NCI-H187 treated with DMSO at 0.1 percent for 48 hours (cell line): ENCODE measurements around the gene GSG1L.
"Not testable (repeated sequence)": the region's sequence is repeated elsewhere in the genome, so short reads cannot be mapped to it uniquely, and the experiment has no call there.

Source experiments
- DNase-seq: peaks from one replicate; lab custom pipeline; 2025; lab: John Stamatoyannopoulos, UW

Gene GSG1L

DNA sequence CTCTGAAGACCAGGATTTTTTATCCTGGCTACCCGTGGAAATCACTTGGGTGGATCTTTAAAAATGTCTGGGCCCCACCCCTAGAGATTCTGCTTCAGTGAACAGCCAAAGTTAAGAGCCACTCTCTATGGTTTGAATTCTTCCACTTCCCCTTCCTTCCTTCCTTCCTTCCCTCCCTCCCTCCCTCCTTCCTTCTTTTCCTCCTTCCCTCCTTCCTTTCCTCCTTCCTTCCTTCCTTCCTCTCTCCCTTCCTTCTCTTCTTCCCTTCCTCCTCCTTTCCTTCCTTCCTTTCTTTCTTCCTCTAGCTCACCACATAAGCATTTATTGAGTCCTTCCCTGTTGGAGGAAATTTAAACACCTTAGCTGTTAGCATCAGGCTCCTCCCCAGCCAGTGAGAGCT lies 310.0 kb downstream of the GSG1L start:
- DNase-seq: no peak

DNA sequence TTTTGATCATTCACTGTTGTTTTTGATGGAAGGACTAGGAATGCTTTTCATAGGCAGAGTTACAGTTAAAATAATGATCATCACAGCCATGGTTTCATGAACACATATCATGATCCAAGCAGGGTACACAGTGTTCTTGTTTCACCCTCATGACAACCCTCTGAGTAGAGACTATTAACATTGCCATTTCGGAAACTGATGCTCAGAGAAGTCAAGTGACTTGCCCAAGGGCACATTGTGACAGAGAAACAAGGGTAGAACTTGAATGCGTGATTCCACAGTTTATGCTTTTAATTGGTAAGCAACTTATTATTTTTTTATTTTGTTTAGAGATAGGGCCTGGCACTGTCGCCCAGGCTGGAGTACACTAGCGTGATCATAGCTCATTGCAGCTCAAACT lies 311.3 kb downstream of the GSG1L start:
- no peak for DNase-seq

DNA sequence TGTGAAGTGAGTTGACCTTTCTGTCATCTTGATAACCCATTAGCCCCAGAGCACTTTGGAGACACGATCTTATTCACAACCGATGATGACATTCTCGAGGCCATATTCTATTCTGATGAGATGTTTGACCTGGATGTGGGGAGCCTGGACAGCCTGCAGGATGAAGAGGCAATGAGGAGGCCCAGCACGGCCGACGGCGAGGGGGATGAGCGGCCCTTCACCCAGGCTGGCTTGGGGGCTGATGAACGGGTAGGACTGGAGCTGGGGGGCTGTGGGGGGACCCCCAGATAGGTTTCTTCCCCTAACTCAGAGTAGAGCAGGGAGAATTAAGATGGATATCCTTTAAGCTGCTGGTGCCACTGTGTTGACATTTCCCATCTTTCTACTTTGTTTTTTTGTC lies 311.8 kb downstream of the GSG1L start:
- DNase-seq: no peak

DNA sequence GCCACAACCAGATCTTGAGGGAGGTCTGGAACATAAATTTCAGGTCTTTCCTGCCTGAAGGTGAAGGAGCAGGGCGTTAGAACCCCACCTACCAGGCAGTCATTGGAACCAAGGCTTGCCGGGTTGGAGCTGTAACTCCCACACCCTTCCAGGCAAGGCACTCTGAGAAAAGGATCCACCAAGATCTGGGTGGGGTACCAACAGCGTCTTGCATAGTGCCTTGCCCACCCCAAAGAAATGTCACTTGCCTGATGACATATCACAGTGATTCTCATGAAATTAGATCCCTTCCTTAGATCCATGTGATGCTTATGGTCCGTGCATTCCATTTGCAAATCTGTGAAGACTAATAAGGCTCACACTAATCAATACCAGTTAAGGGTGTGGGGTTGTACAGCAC lies 312.3 kb downstream of the GSG1L start:
- no peak for DNase-seq

DNA sequence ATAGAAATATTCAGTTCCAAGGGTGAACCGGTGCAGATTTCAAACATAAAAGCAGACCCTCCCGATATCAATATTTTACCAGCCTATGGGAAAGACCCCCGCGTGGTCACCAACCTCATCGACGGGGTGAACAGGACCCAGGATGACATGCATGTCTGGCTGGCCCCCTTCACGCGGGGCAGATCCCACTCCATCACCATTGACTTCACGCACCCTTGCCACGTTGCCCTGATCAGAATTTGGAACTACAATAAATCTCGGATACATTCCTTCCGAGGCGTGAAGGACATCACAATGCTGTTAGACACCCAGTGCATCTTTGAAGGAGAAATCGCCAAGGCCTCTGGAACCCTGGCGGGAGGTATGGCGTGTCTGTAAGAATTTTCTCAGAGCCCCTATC lies 313.6 kb downstream of the GSG1L start:
- DNase-seq: no peak

DNA sequence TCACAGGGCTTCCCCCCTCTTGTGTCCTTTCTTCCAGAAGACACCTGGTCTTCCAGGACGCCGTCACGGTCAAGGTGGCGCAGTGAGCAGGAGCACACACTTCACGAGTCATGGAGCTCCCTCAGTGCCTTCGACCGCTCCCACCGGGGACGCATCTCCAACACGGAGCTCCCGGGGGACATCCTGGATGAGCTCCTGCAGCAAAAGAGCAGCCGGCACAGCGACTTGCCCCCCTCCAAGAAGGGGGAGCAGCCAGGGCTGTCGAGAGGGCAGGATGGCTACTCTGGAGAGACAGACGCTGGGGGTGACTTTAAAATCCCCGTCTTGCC lies 314.0 kb downstream of the GSG1L start:
- DNase-seq: no peak

DNA sequence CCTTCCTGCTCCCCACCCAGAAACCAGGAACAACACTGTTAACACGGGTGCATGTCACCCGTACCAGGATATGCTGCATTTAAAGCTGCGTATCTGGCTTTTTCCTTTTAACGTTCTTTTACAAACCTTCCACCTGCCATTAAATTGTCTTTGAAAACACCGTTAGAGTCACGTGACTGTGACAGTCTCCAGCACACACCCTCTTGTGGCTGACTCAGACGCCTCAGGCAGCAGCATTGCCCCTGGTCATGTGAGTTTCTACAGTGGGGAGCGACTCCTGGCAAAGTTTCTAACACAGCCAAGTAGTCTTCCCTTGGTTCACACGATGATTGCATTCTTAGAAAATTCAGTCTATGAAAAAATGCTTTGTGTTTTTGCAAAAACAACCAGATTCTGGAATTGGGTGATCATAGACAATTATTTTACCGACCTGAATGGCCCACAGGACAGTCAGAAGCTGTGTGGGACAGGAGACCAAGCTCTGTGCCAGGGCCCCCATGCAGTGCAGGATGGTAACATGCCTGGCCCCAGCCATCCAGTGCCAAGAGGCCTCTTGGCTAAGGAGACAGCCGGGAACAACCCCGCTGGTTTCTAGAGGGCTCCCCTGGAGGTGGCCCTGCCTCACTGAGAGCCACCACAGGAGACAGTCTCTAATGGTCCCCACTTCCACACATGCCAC lies 314.5 kb downstream of the GSG1L start:
- peak; percentile 33 for DNase-seq

DNA sequence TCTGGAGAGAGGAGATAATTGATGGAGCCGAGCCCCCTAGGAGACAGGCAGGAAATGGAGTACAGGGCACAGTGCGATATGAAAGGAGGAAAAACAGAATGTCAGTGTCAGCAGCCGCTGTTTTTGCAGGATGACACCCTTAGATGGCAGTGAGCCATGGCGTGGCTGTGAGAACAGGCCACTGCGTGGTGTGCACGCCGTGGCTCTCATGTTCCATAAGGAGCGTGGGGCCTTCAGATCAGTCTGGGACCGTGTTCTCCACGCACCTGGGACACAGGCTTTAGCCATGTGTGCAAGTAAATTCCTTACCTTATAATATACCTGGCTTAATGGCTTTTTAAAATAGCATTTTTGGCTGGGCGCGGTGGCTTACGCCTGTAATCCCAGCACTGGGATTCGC lies 315.6 kb downstream of the GSG1L start:
- DNase-seq: no peak

DNA sequence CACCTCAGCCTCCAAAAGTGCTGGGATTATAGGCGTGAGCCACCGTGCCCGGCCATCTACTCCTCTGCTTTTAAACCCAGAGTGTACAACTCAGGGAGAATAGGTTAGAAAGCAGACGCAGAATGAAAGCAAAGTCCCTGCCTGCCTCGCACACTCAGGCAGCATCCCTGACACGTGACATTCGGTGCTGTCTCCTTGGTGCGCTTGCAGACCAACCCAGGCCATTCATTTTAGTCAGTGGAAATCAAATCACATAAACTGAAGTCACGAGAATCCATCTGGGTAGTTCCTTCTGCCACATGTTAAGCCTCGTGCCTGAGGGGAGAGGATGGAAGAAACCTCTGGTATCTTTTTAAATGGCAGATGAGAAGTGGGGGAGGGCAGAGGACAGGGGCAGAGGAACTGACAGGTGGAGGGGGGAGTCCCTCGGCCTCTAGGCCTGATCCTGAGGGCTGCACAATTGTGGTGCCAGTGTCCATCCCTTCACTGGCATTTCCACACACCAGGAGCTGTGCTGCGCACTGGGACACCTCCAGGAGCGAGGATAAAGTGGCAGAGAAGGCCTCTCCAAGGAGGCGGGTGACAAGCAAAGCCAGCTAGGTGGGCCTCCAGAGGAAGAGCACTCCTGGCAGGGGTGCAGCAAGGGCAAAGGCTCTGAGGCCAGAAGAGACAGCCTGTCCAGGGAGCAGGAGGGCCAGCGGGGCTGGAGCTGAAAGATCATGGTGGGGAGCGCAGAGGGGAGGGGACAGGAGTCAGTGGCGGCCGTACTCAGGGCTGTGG lies 317.2 kb downstream of the GSG1L start:
- DNase-seq: no peak

DNA sequence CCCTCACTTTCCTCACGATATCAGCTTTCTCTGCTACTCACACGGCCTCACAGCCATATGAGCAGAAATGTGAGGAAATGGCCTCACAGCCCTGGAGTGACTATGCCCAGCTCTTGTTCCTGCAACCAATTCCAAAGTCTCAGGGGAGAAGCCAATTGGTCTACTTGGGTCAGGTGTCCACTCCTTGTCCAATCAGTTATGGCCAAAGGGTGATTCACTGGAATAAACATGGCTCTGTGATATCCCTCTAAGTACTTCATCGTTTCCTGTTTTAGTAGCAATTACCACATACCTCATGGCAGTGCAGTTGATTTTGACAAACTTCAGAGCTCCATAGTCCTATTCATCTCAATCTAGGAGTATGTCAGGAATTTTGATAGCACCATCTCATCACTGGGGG lies 318.2 kb downstream of the GSG1L start:
- no peak for DNase-seq

DNA sequence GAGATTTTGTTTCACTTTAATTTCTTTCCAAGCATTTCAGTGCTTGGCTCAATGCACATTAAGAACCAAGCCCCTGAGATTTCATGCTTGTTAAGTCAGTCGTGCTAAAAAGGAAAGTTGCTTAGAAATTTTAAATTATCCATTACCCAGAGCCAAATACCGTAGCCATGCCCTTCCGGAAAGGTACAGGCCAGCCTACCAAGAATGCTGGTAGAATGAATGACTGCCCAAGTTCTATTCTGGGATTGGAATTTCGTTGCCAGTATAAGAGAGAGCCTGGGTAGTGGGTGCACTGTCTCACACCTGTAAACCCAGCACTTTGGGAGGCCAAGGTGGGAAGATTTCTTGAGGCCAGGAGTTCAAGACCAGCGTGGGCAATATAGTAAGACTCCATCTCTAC lies 319.6 kb downstream of the GSG1L start:
- DNase-seq: no peak

DNA sequence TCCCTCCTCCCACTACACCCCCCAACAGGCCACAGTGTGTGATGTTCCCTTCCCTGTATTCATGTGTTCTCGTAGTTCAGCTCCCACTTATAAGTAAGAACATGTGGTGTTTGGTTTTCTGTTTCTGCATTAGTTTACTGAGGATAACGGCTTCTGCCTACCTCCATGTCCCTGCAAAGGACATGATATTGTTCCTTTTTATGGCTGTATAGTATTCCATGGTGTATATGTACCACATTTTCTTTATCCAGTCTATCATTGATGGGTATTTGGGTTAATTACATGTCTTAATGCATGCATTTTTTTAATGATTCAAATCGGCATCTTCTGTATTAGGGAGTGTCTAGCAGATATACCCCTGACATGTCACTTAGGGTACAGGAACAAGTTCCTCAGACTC lies 320.5 kb downstream of the GSG1L start:
- DNase-seq: not testable (repeated sequence)

DNA sequence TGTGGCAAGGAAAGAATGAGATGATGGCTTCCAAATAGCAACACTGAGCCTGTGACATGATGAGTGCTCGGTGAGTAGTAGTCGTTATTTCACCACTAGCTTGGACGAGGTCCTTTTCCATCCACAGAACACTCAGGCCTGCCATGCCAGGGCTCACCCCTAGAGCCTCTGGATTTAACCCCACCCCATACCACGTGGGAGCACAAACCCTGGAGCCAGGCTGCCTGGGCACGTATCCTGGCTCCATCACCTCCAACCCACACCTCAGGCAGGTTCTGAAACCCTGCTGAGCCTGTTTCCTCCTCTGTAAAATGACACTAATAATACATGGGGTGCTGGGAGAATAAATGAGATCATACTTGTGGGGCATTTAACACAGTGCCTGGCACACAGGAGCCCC lies 321.2 kb downstream of the GSG1L start:
- no peak for DNase-seq

DNA sequence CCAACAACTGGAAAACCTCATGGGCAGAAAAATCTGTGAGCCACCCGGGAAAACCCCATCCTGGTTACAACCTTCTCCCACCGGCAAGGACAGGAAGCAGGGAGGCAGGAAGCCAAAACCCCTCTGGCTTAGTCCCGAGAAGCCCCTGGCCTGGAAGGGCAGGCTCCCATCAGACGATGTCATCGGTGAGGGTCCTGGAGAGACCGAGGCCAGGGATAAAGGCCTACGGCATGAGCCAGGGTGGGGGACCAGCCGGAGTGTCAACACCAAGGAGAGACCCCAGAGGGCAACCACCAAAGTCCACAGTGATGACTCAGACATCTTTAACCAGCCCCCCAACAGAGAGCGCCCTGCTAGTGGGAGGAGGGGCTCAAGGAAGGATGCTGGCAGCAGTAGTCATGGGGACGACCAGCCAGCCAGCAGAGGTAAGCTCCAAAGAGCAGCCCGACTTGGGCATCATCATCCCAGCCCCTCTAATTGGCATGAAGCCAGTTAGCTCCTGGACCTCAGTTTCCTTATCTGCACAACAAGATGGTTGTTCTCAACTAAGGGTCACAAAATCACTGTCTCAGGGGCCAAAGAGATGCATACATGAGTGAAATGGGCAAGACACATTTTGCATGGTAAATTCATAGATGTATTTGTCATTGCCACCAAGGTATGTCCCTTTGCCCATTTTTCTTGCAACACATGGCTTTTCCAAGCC lies 322.9 kb downstream of the GSG1L start:
- DNase-seq: no peak

DNA sequence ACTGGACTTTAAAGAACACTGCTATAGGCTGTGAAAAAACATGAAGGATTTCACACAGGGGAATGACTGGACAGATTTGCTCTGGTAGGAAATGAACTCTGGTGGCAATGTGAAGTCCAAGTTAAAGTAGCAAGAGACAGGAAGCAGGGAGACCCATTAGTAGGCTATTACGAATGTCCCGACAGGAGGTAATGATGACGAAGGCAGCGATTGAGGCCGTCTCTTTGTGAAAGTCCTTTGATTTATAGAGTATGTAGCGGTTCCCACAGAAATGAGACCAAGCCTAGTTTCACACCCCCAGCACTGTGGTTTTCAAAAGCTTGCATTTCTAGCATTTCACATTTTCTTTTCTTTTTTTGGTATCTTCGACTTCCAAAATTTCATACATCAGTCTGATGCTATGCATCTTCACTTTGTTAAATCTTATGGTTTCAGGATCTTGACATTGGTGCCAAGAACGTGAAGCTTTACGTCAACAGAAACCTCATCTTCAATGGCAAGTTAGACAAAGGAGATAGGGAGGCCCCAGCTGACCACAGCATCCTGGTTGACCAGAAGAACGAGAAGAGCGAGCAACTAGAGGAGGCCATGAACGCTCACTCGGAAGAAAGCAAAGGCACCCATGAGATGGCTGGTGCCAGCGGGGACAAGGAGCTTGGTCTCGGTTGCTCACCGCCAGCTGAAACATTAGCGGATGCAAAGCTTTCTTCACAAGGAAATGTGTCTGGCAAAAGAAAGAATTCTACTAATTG lies 323.7 kb downstream of the GSG1L start:
- no peak for DNase-seq

DNA sequence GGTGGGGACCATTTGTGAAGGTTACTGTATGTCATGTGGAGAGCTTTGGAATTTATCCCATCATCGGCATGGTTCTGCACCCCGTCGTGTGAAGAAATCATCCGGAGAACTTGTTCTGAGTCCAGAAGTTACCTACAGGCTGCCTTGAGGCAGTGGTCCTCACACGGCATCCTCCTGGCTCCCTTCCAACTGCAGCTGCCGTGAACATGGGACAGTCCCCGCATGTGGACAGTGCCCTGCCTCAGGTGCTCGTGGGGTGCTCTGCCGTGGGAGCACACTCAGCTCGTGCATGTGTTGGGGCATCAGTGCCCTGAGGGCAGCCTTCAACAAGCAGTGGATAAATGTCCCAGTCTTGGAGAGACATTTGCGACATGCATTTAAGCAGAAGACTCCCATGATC lies 324.9 kb downstream of the GSG1L start:
- DNase-seq: no peak
